NCI-H1092 (cell line): ENCODE data around the gene FKTN.

Experiments
- DNase-seq: peaks from one replicate; lab custom pipeline; 2025; lab: John Stamatoyannopoulos, UW

Gene FKTN

GRCh38 chr9:105678781-105679180, 120.8 kb downstream of the FKTN start:
- DNase-seq = no peak

- no peak for DNase-seq
Observed at GRCh38 chr9:105679257-105680022, 121.5 kb downstream of the FKTN start.

- DNase-seq = no peak
Observed at GRCh38 chr9:105681313-105681712, 123.4 kb downstream of the FKTN start.

- no peak for DNase-seq
Observed at GRCh38 chr9:105681724-105682123, 123.8 kb downstream of the FKTN start.

- DNase-seq = no peak
Observed at GRCh38 chr9:105683688-105684275, 125.9 kb downstream of the FKTN start.

- no peak for DNase-seq
Observed at GRCh38 chr9:105686936-105687335, 129.0 kb downstream of the FKTN start.
